HG02678 (cell line): ENCODE data around the gene PDZD7.
"Not testable (repeated sequence)": the region's sequence is repeated elsewhere in the genome, so short reads cannot be mapped to it uniquely, and the experiment has no call there.

Experiments used
- ATAC-seq: cut with Tn5 transposase; IDR thresholded peaks from one replicate; pipeline ENCODE4 v1.9.1; 2021; ENCODE audit warnings: mild to moderate bottlenecking, moderate library complexity; ENCODE audit not compliant: unreplicated experiment

Gene PDZD7

DNA sequence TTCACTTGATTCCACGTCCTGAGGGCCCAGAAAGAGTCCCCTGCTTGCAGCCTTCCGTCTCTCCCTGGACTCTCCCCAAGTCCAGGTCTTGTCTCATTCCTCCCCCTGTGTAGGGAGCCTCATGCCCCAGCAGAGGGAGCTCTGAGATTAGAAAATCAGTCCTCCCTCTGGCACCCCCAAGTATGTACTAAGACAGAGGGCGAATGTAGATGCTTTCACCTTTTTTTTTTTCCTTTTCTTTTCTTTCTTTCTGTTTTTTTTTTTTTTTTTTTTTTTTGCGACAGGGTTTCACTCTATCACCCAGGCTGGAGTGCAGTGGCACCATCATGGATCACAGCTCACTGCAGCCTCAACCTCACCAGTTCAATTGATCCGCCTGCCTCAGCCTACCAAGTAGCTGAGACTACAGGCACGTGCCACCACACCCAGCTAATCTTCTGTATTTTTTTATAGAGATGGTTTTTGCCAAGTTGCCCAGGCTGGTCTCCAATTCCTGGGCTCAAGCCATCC is 10.4 kb upstream of the PDZD7 start:
- ATAC-seq: peak; percentile 56

- ATAC-seq: no peak
Measured at GRCh38 chr10:101040851-101041250, 9.9 kb upstream of the PDZD7 start.

- no peak for ATAC-seq
Measured at GRCh38 chr10:101040061-101040460, 9.1 kb upstream of the PDZD7 start.

DNA sequence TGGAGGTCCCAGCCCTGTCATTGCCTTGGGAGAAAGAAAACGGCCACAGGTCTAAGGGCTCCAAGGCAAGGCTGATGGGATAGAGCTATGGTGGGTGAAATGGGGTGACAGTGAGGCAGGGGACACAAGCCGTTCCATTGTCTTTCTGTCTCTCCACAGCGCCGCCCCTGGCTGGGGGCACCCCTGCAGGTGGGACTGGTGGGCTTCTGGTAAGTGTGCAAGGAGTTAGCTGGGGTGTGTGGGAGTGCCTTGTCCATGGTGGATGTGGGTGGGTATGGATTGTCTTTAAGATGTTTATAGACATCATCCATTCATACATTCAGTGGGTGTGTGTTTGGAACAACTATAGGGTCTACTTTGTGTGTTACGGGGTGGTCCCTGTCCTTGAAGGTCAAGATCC is 7.6 kb upstream of the PDZD7 start:
- ATAC-seq: no peak

DNA sequence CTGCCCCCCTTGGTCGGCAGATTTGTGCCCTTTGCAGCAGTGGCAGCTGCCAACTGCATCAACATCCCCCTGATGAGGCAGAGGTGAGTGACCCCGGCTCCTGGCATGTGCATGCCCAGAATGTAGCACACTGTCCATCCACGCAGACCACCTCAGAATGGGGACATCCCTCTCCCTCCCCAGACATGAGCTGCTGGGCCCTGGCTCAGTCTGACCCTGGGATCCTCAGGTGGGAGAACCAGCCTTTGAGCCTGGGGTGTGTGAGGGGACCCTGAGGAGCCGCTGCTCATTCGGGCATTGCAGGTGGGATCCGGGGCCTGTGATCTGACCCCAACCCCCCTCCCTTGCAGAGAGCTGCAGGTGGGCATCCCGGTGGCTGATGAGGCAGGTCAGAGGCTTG is 5.8 kb upstream of the PDZD7 start:
- ATAC-seq: no peak

GRCh38 chr10:101035916-101036702 is 5.2 kb upstream of the PDZD7 start:
- no peak for ATAC-seq

DNA sequence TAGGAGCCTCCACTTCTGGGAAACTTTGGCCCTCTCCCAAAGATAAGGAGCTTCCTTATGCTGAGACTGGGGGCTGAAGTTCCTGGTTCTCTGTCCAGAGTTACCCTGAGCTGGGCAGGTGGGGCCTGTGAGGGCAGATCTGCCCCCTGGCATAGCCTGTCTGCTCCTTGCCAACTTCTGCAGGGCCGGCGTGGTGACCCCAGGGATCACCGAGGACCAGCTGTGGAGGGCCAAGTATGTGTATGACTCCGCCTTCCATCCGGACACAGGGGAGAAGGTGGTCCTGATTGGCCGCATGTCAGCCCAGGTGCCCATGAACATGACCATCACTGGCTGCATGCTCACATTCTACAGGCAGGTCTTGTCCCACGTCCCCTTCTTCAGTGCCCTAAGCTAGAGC is 4.4 kb upstream of the PDZD7 start:
- ATAC-seq: no peak

DNA sequence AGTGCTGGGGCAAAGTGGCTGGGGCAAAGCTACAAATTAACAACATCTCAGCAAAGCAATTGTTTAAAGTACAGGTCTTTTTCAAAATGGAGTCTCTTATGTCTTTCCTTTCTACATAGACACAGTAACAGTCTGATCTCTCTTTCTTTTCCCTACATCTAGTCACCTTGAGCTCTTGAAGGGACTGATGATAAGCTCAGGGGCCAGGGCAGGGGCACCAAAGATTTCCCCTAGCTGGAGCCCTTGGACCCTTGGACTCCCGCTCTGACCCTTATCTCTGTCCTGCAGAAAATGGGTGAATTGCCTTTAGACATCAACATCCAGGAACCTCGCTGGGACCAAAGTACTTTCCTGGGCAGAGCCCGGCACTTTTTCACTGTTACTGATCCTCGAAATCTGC is 3.5 kb upstream of the PDZD7 start:
- ATAC-seq: not testable (repeated sequence)

DNA sequence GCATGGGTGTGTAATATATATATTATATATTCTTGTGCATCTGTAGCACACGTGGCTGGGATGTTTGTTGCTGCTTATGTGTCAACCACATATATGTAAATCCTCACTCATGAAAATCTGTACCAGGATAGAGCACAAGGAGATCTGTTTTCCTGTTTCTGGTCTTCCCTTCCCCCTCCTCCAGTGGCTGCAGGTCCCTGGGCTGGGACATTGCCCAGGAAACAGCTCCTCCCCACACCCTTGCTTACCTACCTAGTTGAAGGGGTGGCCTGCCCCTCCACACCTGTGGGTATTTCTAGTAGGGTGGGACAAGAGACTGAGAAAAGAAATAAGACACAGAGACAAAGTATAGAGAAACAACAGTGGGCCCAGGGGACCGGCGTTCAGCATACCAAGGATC is 2.3 kb upstream of the PDZD7 start:
- ATAC-seq: no peak

- peak; percentile 8 for ATAC-seq
Measured at GRCh38 chr10:101032637-101033224, 1.8 kb upstream of the PDZD7 start.

GRCh38 chr10:101031796-101032636 is 1.1 kb upstream of the PDZD7 start:
- peak; percentile 37 for ATAC-seq

GRCh38 chr10:101030496-101031127 is 317 bp downstream of the PDZD7 start:
- no peak for ATAC-seq

DNA sequence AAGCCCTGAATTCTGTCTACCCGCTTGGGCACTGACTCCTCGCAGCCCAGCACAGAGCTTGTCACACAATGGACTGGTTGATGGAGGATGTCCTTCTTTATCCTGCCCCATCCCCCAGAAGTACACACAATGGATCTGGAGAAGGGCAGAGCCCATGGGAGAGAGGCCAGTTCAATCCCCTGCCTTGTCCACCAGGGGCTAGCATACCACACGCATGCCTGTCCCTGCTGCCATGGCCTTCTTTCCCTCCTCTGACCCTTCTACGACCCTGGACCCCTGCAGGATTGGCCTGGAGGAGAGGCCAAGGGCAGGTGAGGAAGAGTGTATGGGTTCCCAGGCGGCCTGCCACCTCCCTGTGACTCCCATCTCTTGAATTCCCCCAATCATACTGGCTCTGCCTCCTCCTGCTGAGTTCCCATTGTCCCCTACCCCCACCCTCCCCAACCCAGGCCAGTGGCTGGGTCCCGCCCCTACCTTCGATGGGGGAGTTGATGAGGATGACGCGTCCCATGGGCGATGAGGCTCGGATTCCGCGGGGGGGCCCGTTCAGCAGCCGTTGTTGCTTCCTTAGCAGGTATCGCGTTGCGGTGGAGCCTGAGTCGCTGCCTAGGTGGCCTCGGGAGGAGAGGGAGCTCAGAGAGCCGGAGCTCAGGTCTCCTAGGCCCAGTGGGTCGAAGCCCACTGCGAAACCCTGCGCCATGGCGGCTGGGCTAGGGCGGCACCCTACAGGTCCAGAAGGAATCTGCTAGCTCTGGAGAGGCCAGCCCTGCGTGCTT is 1.2 kb downstream of the PDZD7 start:
- no peak for ATAC-seq

GRCh38 chr10:101028446-101029337 is 2.2 kb downstream of the PDZD7 start:
- no peak for ATAC-seq

- ATAC-seq: no peak
Measured at GRCh38 chr10:101027106-101027720, 3.7 kb downstream of the PDZD7 start.

DNA sequence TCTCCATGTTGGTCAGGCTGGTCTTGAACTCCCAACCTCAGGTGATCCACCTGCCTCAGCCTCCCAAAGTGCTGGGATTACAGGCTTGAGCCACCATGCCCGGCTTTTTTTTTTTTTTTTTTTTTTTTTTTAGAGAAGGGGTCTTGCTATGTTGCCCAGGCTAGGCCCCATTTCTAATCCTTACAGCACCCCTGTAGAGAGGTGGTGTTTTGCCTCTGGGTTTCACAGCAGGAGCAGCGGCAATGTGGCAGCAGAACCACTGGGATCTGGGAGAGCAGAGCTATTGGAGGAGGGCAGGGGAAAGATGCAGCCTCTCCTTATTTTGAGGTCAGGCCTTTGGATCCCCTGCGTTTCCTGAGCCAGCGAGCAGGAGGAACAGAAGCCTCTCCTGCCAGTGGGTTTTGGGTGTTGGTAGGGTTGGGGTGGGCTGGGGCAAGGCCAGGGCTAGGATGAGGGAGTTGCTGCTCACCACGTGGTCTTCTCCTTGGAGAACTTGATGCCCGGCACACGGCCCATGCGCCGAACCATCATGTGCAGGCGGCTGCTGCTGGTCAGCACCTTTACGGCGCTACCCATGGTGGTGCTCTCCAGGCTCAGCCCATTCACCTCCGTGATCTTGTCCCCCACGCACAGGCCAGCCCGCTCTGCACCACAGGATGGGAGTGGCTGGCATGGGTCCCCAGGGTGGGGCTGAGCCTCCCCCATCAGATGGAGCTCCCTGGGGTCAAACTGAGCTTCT is 7.8 kb downstream of the PDZD7 start:
- ATAC-seq: no peak

DNA sequence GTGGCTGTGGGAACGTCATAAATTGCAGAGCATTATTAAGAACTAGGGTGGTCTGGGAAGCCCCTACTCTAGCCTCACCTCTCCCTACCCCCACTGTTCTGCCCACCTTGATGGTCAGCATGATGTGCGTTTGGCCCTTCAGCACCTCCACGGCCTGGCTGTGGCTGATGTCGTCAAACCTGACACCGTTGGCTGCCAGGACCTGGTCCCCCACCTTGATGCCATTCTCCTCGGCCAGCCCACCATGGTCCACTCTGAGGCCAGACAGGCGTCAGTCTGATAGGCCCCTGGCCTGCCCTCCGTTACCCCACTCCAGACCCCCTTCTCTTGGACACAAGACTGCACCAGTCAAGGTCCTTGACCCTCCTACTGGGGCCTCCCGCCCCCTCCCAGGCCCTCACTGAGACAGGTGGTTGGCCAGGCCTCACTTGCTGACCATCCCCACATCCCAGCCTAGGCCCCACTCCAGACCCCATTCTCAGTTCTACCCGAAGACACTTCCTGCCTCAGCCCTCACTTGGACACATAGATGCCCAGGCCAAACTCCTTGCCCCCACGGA is 9.2 kb downstream of the PDZD7 start:
- no peak for ATAC-seq

- ATAC-seq: no peak
Measured at GRCh38 chr10:101021239-101021638, 9.7 kb downstream of the PDZD7 start.
